Activated CD4-positive, alpha-beta memory T cell treated with anti-CD3 and anti-CD28 coated beads for 36 hours (primary cell): ENCODE data around the gene MRPS21. TPM values are rescaled to one million over a fixed set of nuclear protein-coding genes. Genes with fewer than 3 reads are reported as not detected.

Source experiments
- CTCF ChIA-PET: fragments of 350-600 bp; sonication (Branson Sonifier 250); formaldehyde crosslinking; loops from one replicate; lab custom pipeline; 2021; ENCODE audit warnings: antibody characterized with exemption, inconsistent platforms; lab: Charles Lee
- POLR2A ChIA-PET: fragments of 350-600 bp; sonication (Branson Sonifier 250); formaldehyde crosslinking; loops from one replicate; lab custom pipeline; 2021; ENCODE audit warnings: antibody characterized with exemption; lab: Charles Lee
- DNase-seq: peaks from one replicate; pipeline ENCODE4 v3.0.0-alpha.2; 2020
- H3K27ac Mint-ChIP-seq: one replicate; pipeline ENCODE4 v1.8.0; 2021; ENCODE audit warnings: mixed read lengths
- H3K27me3 Mint-ChIP-seq: one replicate; pipeline ENCODE4 v1.8.0; 2021; ENCODE audit warnings: mixed read lengths
- H3K36me3 Mint-ChIP-seq: one replicate; pipeline ENCODE4 v1.8.0; 2021; ENCODE audit warnings: mixed read lengths
- H3K4me1 Mint-ChIP-seq: one replicate; pipeline ENCODE4 v1.8.0; 2021; ENCODE audit warnings: low read depth, mixed read lengths
- H3K4me3 Mint-ChIP-seq: one replicate; pipeline ENCODE4 v1.8.0; 2021; ENCODE audit warnings: mild to moderate bottlenecking, mixed read lengths
- H3K9me3 Mint-ChIP-seq: one replicate; pipeline ENCODE4 v1.8.0; 2021; ENCODE audit warnings: mixed read lengths
- intact Hi-C: fragments of 100-400 bp; cut with micrococcal nuclease; formaldehyde crosslinking; loops from one replicate; pipeline ENCODE4 v1.15.1; 2023
- total RNA-seq, 2 experiments: library from RNA; stranded (reverse); gene quantifications; one replicate each; pipeline ENCODE4 v1.2.3, GENCODE V29; 2021

Gene MRPS21
- total RNA-seq, 2 experiments from 2014 or later, result 78.6 to 82.9 TPM

DNA sequence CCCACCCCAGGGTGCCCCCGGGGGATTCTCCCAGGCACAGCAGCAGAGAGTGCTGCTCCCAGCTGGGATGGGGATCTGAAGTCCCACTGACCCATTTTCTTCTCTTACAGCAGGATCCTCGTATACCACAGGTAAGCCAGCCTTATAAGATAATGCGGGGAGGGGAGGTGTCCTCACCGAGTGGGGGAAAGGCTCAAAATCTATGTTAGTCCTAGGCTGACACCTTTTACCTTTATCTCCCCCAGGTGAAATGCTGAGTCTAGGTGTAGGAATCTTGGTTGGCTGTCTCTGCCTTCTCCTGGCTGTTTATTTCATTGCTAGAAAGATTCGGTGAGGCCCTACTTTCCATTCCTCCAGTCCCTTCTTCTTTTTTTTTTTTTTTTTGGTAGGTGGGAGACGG, 30.1 kb upstream of the MRPS21 start:
- H3K9me3 Mint-ChIP-seq, result no peaks in the 10 kb centered on the region
- peaks cover 14% of the 10 kb centered on the region for H3K36me3 Mint-ChIP-seq
- CTCF ChIA-PET, result no interaction called here
- intact Hi-C loops, result no loop called here
- POLR2A ChIA-PET, result no interaction called here
- no peak overlapping the region for H3K27ac Mint-ChIP-seq
- peaks cover 2% of the 10 kb centered on the region for H3K27me3 Mint-ChIP-seq
- no peak overlapping the region for H3K4me3 Mint-ChIP-seq
- no peak for DNase-seq
- H3K4me1 Mint-ChIP-seq, result peaks cover 13% of the 10 kb centered on the region

GRCh38 chr1:150267896-150268295, 25.8 kb upstream of the MRPS21 start:
- DNase-seq, result no peak
- H3K9me3 Mint-ChIP-seq, result no peaks in the 10 kb centered on the region
- intact Hi-C loops, result loop anchor here (2.0 kb wide), 2 partner anchors 53 to 97 kb away; partner anchors contain the start of genes PRPF3 and RPRD2
- H3K4me3 Mint-ChIP-seq, result peak overlapping the region; percentile 97
- H3K4me1 Mint-ChIP-seq, result peaks cover 22% of the 10 kb centered on the region
- no peaks in the 10 kb centered on the region for H3K27me3 Mint-ChIP-seq
- peak overlapping the region; percentile 93 for H3K27ac Mint-ChIP-seq
- ChIA-PET CTCF (no interaction called here), POLR2A (no interaction called here)
- peaks cover 15% of the 10 kb centered on the region for H3K36me3 Mint-ChIP-seq

GRCh38 chr1:150268340-150268704, 25.3 kb upstream of the MRPS21 start:
- peaks cover 22% of the 10 kb centered on the region for H3K4me1 Mint-ChIP-seq
- H3K9me3 Mint-ChIP-seq, result no peaks in the 10 kb centered on the region
- H3K4me3 Mint-ChIP-seq, result peak overlapping the region; percentile 97
- no peaks in the 10 kb centered on the region for H3K27me3 Mint-ChIP-seq
- ChIA-PET POLR2A (no interaction called here), CTCF (interaction anchor here (1.4 to 2.8 kb wide), 2 partner anchors 10 to 12 kb away, joined by 3 to 19 read pairs; no protein-coding TSS in a partner anchor)
- peak overlapping the region; percentile 93 for H3K27ac Mint-ChIP-seq
- peaks cover 15% of the 10 kb centered on the region for H3K36me3 Mint-ChIP-seq
- peak; percentile 56 for DNase-seq
- intact Hi-C loops, result loop anchor here (2.0 kb wide), 2 partner anchors 52 to 96 kb away; partner anchors contain the start of genes PRPF3 and RPRD2

GRCh38 chr1:150268705-150269403, 24.8 kb upstream of the MRPS21 start, which contains the start of gene APH1A:
TSS of gene APH1A (minus strand) at chr1:150269016. CDS start at chr1:150268810, 206 bp downstream.
- H3K4me1 Mint-ChIP-seq, result peaks cover 22% of the 10 kb centered on the region
- POLR2A ChIA-PET, result interaction anchor here (0.6 to 1.4 kb wide), 9 partner anchors 9 to 311 kb away, joined by 3 to 4 read pairs (median 3); partner anchors contain the start of gene ANP32E
- CTCF ChIA-PET, result interaction anchor here (1.0 to 2.8 kb wide), 3 partner anchors 9 to 13 kb away, joined by 3 to 19 read pairs (median 3); no protein-coding TSS in a partner anchor
- peaks cover 15% of the 10 kb centered on the region for H3K36me3 Mint-ChIP-seq
- no peaks in the 10 kb centered on the region for H3K27me3 Mint-ChIP-seq
- H3K27ac Mint-ChIP-seq, result peak within 1 kb of the TSS; percentile 93
- H3K9me3 Mint-ChIP-seq, result no peaks in the 10 kb centered on the region
- intact Hi-C loops, result loop anchor here (1.0 to 2.0 kb wide), 4 partner anchors 13 to 96 kb away; partner anchors contain the start of genes MRPS21, PRPF3 and RPRD2
- H3K4me3 Mint-ChIP-seq, result peak within 1 kb of the TSS; percentile 97
- DNase-seq, result peak; percentile 97

DNA sequence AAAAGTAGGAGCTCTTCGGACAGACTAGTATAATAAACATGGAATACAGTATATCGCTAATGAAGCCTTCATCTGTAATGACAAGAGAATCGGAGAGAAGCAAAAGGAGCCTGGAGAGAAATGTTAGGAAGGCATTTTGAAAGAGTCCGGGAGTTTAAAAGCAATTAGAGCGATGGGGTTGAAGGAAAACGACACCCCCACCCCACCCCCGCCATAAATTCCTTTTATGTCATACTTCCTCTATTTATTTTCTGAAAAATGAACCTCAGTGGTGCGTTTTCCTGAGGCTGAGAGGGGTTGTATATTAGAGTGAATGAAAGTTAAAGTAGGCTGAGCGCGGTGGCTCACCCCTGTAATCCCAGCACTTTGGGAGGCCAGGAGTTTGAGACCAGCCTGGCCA, 24.2 kb upstream of the MRPS21 start:
- Mint-ChIP-seq H3K9me3 (no peaks in the 10 kb centered on the region), H3K4me3 (peak overlapping the region; percentile 97)
- CTCF ChIA-PET, result interaction anchor here (1.0 to 2.8 kb wide), 3 partner anchors 9 to 13 kb away, joined by 3 to 19 read pairs (median 3); no protein-coding TSS in a partner anchor

DNA sequence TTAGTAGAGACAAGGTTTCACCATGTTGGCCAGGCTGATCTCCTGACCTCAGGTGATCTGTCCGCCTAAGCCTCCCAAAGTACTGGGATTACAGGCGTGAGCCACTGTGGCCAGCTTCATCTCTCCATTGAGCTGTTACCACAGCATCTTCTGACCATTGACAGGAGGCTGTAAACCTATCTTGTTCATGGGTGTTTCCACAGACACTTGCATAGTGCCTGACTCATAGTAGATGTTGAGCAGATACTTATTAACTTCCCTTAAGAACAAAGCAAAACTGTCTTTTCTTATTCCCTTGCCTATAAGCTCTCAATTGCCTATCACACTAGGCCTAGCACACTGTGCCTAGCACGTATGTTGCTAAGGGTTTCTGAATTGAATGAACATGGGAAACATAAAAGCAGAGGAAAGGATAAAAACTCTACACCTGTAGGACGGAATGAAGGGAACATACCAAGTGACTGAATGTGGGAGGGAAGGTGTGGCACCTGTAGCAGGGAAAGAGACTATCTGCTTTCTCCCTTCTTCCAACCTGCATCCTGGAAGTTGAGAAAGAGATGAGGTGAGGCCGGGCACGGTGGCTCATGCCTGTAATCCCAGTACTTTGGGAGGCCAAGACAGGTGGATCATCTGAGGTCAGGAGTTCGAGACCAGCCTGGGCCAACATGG, 22.2 kb upstream of the MRPS21 start:
- Mint-ChIP-seq H3K27me3 (no peaks in the 10 kb centered on the region), H3K27ac (no peak overlapping the region), H3K9me3 (no peaks in the 10 kb centered on the region), H3K36me3 (peaks cover 8% of the 10 kb centered on the region), H3K4me3 (no peak overlapping the region), H3K4me1 (peaks cover 22% of the 10 kb centered on the region)
- intact Hi-C loops, result no loop called here
- DNase-seq, result no peak
- ChIA-PET CTCF (interaction anchor here (0.7 to 2.8 kb wide), 4 partner anchors 9 to 262 kb away, joined by 3 to 19 read pairs (median 6); no protein-coding TSS in a partner anchor), POLR2A (no interaction called here)

More for the DNA sequence above, 24.2 kb upstream of the MRPS21 start:
- intact Hi-C loops, result loop anchor here (1.0 to 2.0 kb wide), 4 partner anchors 13 to 95 kb away; partner anchors contain the start of genes MRPS21, PRPF3 and RPRD2
- Mint-ChIP-seq H3K4me1 (peaks cover 22% of the 10 kb centered on the region), H3K36me3 (peaks cover 15% of the 10 kb centered on the region), H3K27ac (peak overlapping the region; percentile 93), H3K27me3 (no peaks in the 10 kb centered on the region)
- POLR2A ChIA-PET, result interaction anchor here (0.6 to 1.4 kb wide), 10 partner anchors 9 to 310 kb away, joined by 3 to 4 read pairs (median 3); partner anchors contain the start of genes ANP32E and RPRD2
- no peak for DNase-seq

GRCh38 chr1:150273311-150273710, 20.4 kb upstream of the MRPS21 start:
- intact Hi-C loops, result no loop called here
- Mint-ChIP-seq H3K4me1 (peaks cover 9% of the 10 kb centered on the region), H3K27me3 (no peaks in the 10 kb centered on the region), H3K36me3 (peaks cover 1% of the 10 kb centered on the region), H3K4me3 (no peak overlapping the region), H3K27ac (no peak overlapping the region), H3K9me3 (no peaks in the 10 kb centered on the region)
- no peak for DNase-seq
- ChIA-PET POLR2A (interaction anchor here (1.1 to 1.6 kb wide), 3 partner anchors 15 to 91 kb away, joined by 4 to 5 read pairs (median 4); partner anchors contain the start of gene RPRD2), CTCF (interaction anchor here (1.5 to 2.8 kb wide), 2 partner anchors 8 to 17 kb away, joined by 5 to 8 read pairs; no protein-coding TSS in a partner anchor)

- intact Hi-C loops, result loop anchor here (5.0 kb wide), 1 partner anchor 43 kb away; the partner anchor contains the start of gene ANP32E
- Mint-ChIP-seq H3K27me3 (no peaks in the 10 kb centered on the region), H3K27ac (no peak overlapping the region), H3K9me3 (no peaks in the 10 kb centered on the region), H3K4me1 (peaks cover 27% of the 10 kb centered on the region), H3K36me3 (no peaks in the 10 kb centered on the region), H3K4me3 (no peak overlapping the region)
- CTCF ChIA-PET, result interaction anchor here (0.8 to 6.5 kb wide), 4 partner anchors 8 to 115 kb away, joined by 3 to 66 read pairs (median 4); partner anchors contain the start of genes C1orf54 and CA14
- POLR2A ChIA-PET, result no interaction called here
- DNase-seq, result no peak
Observed at GRCh38 chr1:150280138-150280707, 13.4 kb upstream of the MRPS21 start.

- CTCF ChIA-PET, result interaction anchor here (1.0 to 6.5 kb wide), 7 partner anchors 9 to 116 kb away, joined by 3 to 66 read pairs (median 4); partner anchors contain the start of genes APH1A, C1orf54 and CA14
- Mint-ChIP-seq H3K27me3 (no peaks in the 10 kb centered on the region), H3K9me3 (no peaks in the 10 kb centered on the region), H3K27ac (peak overlapping the region; percentile 40), H3K36me3 (no peaks in the 10 kb centered on the region), H3K4me3 (peak overlapping the region; percentile 76), H3K4me1 (peaks cover 27% of the 10 kb centered on the region)
- POLR2A ChIA-PET, result interaction anchor here (1.0 kb wide), 1 partner anchor 12 kb away, joined by 3 read pairs; the partner anchor contains the start of gene APH1A
- DNase-seq, result peak; percentile 74
- intact Hi-C loops, result loop anchor here (1.0 to 5.0 kb wide), 2 partner anchors 26 to 44 kb away; partner anchors contain the start of gene ANP32E
Observed at GRCh38 chr1:150281221-150281757, 12.4 kb upstream of the MRPS21 start.

DNA sequence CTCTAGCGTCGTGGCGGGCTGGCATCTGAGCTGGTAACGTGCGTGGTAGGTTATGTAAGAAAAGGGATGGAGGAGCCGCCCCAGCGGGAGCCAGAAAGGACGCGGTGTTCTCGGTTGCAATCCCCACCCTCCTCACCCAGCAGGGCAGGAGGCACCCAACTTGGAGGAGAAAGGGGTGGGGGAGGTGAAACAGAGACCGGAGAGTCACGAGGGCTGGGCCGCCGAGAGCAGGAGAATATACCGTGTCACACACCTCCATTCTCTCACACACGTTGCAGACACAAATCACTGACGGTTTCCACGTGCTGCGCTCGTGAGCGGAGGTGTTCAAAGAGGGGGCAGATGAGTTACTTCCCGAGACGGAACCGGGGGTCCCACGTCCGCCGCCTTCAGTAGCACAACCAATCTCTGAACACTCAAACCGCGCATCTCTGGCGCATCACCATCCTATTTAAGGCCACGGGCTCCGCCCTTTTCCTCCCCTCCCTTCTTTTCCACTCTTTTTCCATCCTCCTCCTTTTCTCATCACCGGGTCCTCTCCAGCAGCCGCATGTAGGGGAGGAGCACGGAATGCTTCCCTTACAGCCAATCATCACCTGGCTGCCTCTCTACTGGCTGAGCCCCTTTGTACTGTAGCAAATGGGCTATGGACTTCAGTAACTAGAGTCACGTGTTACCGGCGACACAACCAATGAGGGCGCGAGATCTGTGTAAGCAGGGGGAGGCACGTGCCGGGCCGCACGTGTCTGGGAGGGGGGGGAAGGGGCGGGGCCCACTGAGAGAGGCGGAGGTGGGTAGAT, 11.7 kb upstream of the MRPS21 start, which contains the start of gene CIART:
Gene CIART, plus strand, starts transcription at position 797 of the 800 bp plus-strand sequence. CDS start 714 bp downstream, outside the sequence.
- intact Hi-C loops, result loop anchor here (1.0 to 5.0 kb wide), 2 partner anchors 27 to 45 kb away; partner anchors contain the start of gene ANP32E
- Mint-ChIP-seq H3K27ac (peak within 1 kb of the TSS; percentile 40), H3K4me3 (peak within 1 kb of the TSS; percentile 76), H3K4me1 (peaks cover 27% of the 10 kb centered on the region), H3K36me3 (no peaks in the 10 kb centered on the region), H3K9me3 (no peaks in the 10 kb centered on the region), H3K27me3 (no peaks in the 10 kb centered on the region)
- ChIA-PET CTCF (interaction anchor here (1.0 to 6.5 kb wide), 7 partner anchors 9 to 116 kb away, joined by 3 to 66 read pairs (median 4); partner anchors contain the start of genes APH1A, C1orf54 and CA14), POLR2A (interaction anchor here (1.0 kb wide), 1 partner anchor 13 kb away, joined by 3 read pairs; the partner anchor contains the start of gene APH1A)
- DNase-seq, result peak; percentile 86
